Measurements from ENCODE around the gene HTT-AS.
A peak's percentile ranks its signal among the peaks of the same experiment; 100 is the strongest.

The HTT-AS gene

GRCh38 chr4:3047464-3048286, 26.7 kb downstream of the HTT-AS start:
- Histone ChIP-seq H3F3A (ENCODE audit: insufficient read depth, low read length) (no peaks in the 10 kb centered on the region), H3K9me2 (ENCODE audit: low read depth, low read length) (no peaks in the 10 kb centered on the region), H3K4me3 (ENCODE audit: low read depth, low read length, poor library complexity, severe bottlenecking) (peak overlapping the region; percentile 51), H3K4me1 (ENCODE audit: insufficient read depth, low read length, severe bottlenecking) (peaks cover 17% of the 10 kb centered on the region), H3K9me3 (ENCODE audit: low read length) (no peaks in the 10 kb centered on the region), H4K20me1 (ENCODE audit: insufficient read depth, low read length) (no peaks in the 10 kb centered on the region), H3K36me3 (ENCODE audit: insufficient read depth, low read length) (no peaks in the 10 kb centered on the region), H3K79me2 (ENCODE audit: insufficient read depth, low read length) (no peaks in the 10 kb centered on the region), H3K27me3 (ENCODE audit: insufficient read depth, low read length) (no peaks in the 10 kb centered on the region), H3K4me2 (ENCODE audit: low read length) (peak overlapping the region; percentile 51; the same call in 1 of the 2 replicates), H3K27ac (ENCODE audit: low read depth, low read length, poor library complexity, severe bottlenecking) (no peak overlapping the region), H3K9ac (ENCODE audit: low read length) (no peak overlapping the region), H2AFZ (ENCODE audit: low read length) (no peak overlapping the region)
- TF ChIP-seq CTCF (IDR thresholded peaks at IDR 0.05; ENCODE audit: low read length) (peak; percentile 45; the same call in 1 of the 2 replicates), EZH2 (IDR thresholded peaks at IDR 0.05; ENCODE audit: borderline replicate concordance, low read length) (no peak)

GRCh38 chr4:3046623-3047022, 27.7 kb downstream of the HTT-AS start:
- no peaks in the 10 kb centered on the region for H3K27me3 ChIP-seq (ENCODE audit: insufficient read depth, low read length)
- no peaks in the 10 kb centered on the region for H4K20me1 ChIP-seq (ENCODE audit: insufficient read depth, low read length)
- H3F3A ChIP-seq (ENCODE audit: insufficient read depth, low read length), result no peaks in the 10 kb centered on the region
- no peak overlapping the region for H3K27ac ChIP-seq (ENCODE audit: low read depth, low read length, poor library complexity, severe bottlenecking)
- peaks cover 17% of the 10 kb centered on the region for H3K4me1 ChIP-seq (ENCODE audit: insufficient read depth, low read length, severe bottlenecking)
- no peaks in the 10 kb centered on the region for H3K9me3 ChIP-seq (ENCODE audit: low read length)
- no peak for TF ChIP-seq EZH2 (IDR thresholded peaks at IDR 0.05; ENCODE audit: borderline replicate concordance, low read length)
- no peak for TF ChIP-seq CTCF (IDR thresholded peaks at IDR 0.05; ENCODE audit: low read length)
- no peaks in the 10 kb centered on the region for H3K36me3 ChIP-seq (ENCODE audit: insufficient read depth, low read length)
- H3K4me2 ChIP-seq (ENCODE audit: low read length), result no peak overlapping the region
- no peaks in the 10 kb centered on the region for H3K79me2 ChIP-seq (ENCODE audit: insufficient read depth, low read length)
- no peak overlapping the region for H2AFZ ChIP-seq (ENCODE audit: low read length)
- H3K9ac ChIP-seq (ENCODE audit: low read length), result no peak overlapping the region
- H3K4me3 ChIP-seq (ENCODE audit: low read depth, low read length, poor library complexity, severe bottlenecking), result no peak overlapping the region
- H3K9me2 ChIP-seq (ENCODE audit: low read depth, low read length), result no peaks in the 10 kb centered on the region

DNA sequence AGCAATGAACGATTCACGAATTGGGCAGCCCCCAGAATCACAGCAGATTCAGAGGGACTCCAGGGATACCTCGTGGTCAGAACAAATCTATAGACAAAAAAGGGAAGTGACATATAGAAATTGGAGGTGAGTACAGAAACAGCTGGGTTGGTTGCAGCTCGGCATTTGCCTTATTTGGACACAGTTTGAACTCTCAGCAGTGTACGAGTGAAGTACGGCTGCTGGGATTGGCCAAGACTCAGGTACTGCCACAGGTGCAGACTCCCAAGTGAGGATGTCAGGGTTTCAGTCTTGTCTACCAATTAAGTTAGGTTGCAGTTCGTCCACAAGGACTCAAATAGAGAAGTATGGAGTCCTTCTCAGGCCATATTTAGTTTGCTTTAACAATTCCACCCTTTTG, 28.2 kb downstream of the HTT-AS start:
- Histone ChIP-seq H3K36me3 (ENCODE audit: insufficient read depth, low read length) (no peaks in the 10 kb centered on the region), H2AFZ (ENCODE audit: low read length) (no peak overlapping the region), H3K9ac (ENCODE audit: low read length) (no peak overlapping the region), H3K4me1 (ENCODE audit: insufficient read depth, low read length, severe bottlenecking) (peaks cover 17% of the 10 kb centered on the region), H3K4me2 (ENCODE audit: low read length) (no peak overlapping the region), H3K27ac (ENCODE audit: low read depth, low read length, poor library complexity, severe bottlenecking) (no peak overlapping the region), H4K20me1 (ENCODE audit: insufficient read depth, low read length) (no peaks in the 10 kb centered on the region), H3K4me3 (ENCODE audit: low read depth, low read length, poor library complexity, severe bottlenecking) (no peak overlapping the region), H3K79me2 (ENCODE audit: insufficient read depth, low read length) (no peaks in the 10 kb centered on the region), H3F3A (ENCODE audit: insufficient read depth, low read length) (no peaks in the 10 kb centered on the region), H3K9me2 (ENCODE audit: low read depth, low read length) (no peaks in the 10 kb centered on the region), H3K9me3 (ENCODE audit: low read length) (no peaks in the 10 kb centered on the region), H3K27me3 (ENCODE audit: insufficient read depth, low read length) (no peaks in the 10 kb centered on the region)
- TF ChIP-seq CTCF (IDR thresholded peaks at IDR 0.05; ENCODE audit: low read length), result no peak
- no peak for TF ChIP-seq EZH2 (IDR thresholded peaks at IDR 0.05; ENCODE audit: borderline replicate concordance, low read length)

Measured in OCI-LY1 (cell line).